H1 (cell line): ENCODE measurements around the gene OSM. TPM values are rescaled to one million over a fixed set of nuclear protein-coding genes. Genes with fewer than 3 reads are reported as not detected.
A peak's percentile ranks its signal among the peaks of the same experiment; 100 is the strongest.

Experiments used
- CTCF ChIA-PET: fragments of 300-600 bp; sonication (Branson Sonifier 250); formaldehyde crosslinking; loops from one replicate; lab custom pipeline; 2021; ENCODE audit not compliant: partially characterized antibody; lab: Charles Lee
- POLR2A ChIA-PET: fragments of 300-600 bp; sonication (Branson Sonifier 250); formaldehyde crosslinking; loops from one replicate; lab custom pipeline; 2021; ENCODE audit warnings: inconsistent platforms; ENCODE audit not compliant: partially characterized antibody; lab: Charles Lee
- DNase-seq, 2 experiments: peaks; one replicate each; pipeline versions ENCODE4 v3.0.0 to v3.0.0-alpha.2; 2010 to 2022; ENCODE audit warnings: low spot score in 2 of 2, low read depth in 1 of 2, mixed read lengths in 1 of 2
- FAIRE-seq: peaks from 2 replicates; lab custom pipeline; 2011; peaks lifted over from hg19 to GRCh38; lab: Jason Lieb, UNC
- H2AFZ ChIP-seq: 2 replicates; pipeline ENCODE4 v1.8.1; 2012; ENCODE audit warnings: low read length, inconsistent platforms
- H2AK5ac ChIP-seq: 2 replicates; pipeline ENCODE4 v1.6.1; 2013; ENCODE audit warnings: low read depth, low read length
- H2BK120ac ChIP-seq: replicated peaks from 2 replicates; pipeline ENCODE3; 2013; ENCODE audit warnings: low read depth, low read length, inconsistent platforms
- H2BK12ac ChIP-seq: 2 replicates; pipeline ENCODE4 v1.6.1; 2013; ENCODE audit warnings: low read depth, low read length
- H2BK15ac ChIP-seq: 2 replicates; pipeline ENCODE4 v1.6.1; 2013; ENCODE audit warnings: low read length
- H2BK20ac ChIP-seq: 2 replicates; pipeline ENCODE4 v1.6.1; 2013; ENCODE audit warnings: low read length
- H2BK5ac ChIP-seq: 2 replicates; pipeline ENCODE4 v1.6.1; 2013; ENCODE audit warnings: low read depth, low read length
- H3K14ac ChIP-seq: 2 replicates; pipeline ENCODE4 v1.6.1; 2013; ENCODE audit warnings: inconsistent platforms; ENCODE audit not compliant: insufficient read length
- H3K18ac ChIP-seq: 2 replicates; pipeline ENCODE4 v1.6.1; 2013; ENCODE audit warnings: low read length; ENCODE audit errors: extremely low read depth
- H3K23ac ChIP-seq: 2 replicates; pipeline ENCODE4 v1.6.1; 2013; ENCODE audit warnings: inconsistent platforms; ENCODE audit not compliant: insufficient read length
- H3K23me2 ChIP-seq: 2 replicates; pipeline ENCODE4 v1.6.1; 2013; ENCODE audit warnings: low read depth, low read length
- H3K27ac ChIP-seq: 2 replicates; pipeline ENCODE4 v1.6.1; 2011; ENCODE audit warnings: low read depth, low read length, inconsistent platforms
- H3K27me3 ChIP-seq, 4 experiments: replicated peaks in 1 of 4; 1 replicate in 1 of 4; 2 replicates in 3 of 4; pipeline versions ENCODE4 v1.6.1 to v1.8.1; 2011 to 2013; ENCODE audit warnings: low read length in 3 of 4, mild to moderate bottlenecking in 3 of 4, inconsistent platforms in 2 of 4, mixed read lengths in 2 of 4, moderate library complexity in 1 of 4; ENCODE audit not compliant: control insufficient read depth in 3 of 4, insufficient read depth in 3 of 4; ENCODE audit errors: extremely low read depth in 1 of 4
- H3K36me3 ChIP-seq, 4 experiments: 2 replicates each; pipeline versions ENCODE4 v1.6.1 to v1.8.1; 2011 to 2013; ENCODE audit warnings: mild to moderate bottlenecking in 4 of 4, low read length in 3 of 4, moderate library complexity in 2 of 4, control low read depth in 1 of 4, inconsistent platforms in 1 of 4; ENCODE audit not compliant: insufficient read depth in 4 of 4, control insufficient read depth in 2 of 4
- H3K4ac ChIP-seq: replicated peaks from 2 replicates; pipeline ENCODE3; 2013; ENCODE audit warnings: low read length, low read depth, mixed read lengths, inconsistent platforms; ENCODE audit not compliant: insufficient read length
- H3K4me1 ChIP-seq, 4 experiments: replicated peaks in 1 of 4; 1 replicate in 1 of 4; 2 replicates in 3 of 4; pipeline versions ENCODE4 v1.6.1 to v1.8.1; 2011 to 2013; ENCODE audit warnings: low read length in 3 of 4, inconsistent platforms in 2 of 4, mixed read lengths in 1 of 4; ENCODE audit not compliant: insufficient read depth in 4 of 4, control insufficient read depth in 3 of 4
- H3K4me2 ChIP-seq, 2 experiments: 2 replicates each; pipeline versions ENCODE4 v1.6.1 to v1.8.1; 2011 to 2013; ENCODE audit warnings: low read depth in 2 of 2, low read length in 2 of 2, control low read depth in 1 of 2, inconsistent platforms in 1 of 2, mild to moderate bottlenecking in 1 of 2; ENCODE audit not compliant: insufficient read depth in 1 of 2
- H3K4me3 ChIP-seq, 4 experiments: fragments of 200-600, 300-600 bp in 1 of 4; sonication (generic), shearing (Covaris generic), sonication (Bioruptor Twin) in 1 of 4; 2 replicates each; pipeline versions ENCODE4 v1.5.1 to v1.8.1; 2011 to 2016; ENCODE audit warnings: low read length in 4 of 4, low read depth in 3 of 4, control low read depth in 2 of 4, inconsistent platforms in 2 of 4, mild to moderate bottlenecking in 2 of 4, mixed read lengths in 1 of 4, moderate library complexity in 1 of 4; ENCODE audit not compliant: insufficient read depth in 2 of 4; ENCODE audit errors: extremely low read depth in 1 of 4
- H3K56ac ChIP-seq: replicated peaks from 2 replicates; pipeline ENCODE3; 2013; ENCODE audit warnings: low read depth, mild to moderate bottlenecking, mixed read lengths, low read length, inconsistent platforms; ENCODE audit not compliant: insufficient read length
- H3K79me1 ChIP-seq: 2 replicates; pipeline ENCODE4 v1.6.1; 2013; ENCODE audit warnings: low read depth, low read length, control low read depth
- H3K79me2 ChIP-seq, 2 experiments: 2 replicates each; pipeline versions ENCODE4 v1.6.1 to v1.8.1; 2012 to 2013; ENCODE audit warnings: low read length in 2 of 2, mild to moderate bottlenecking in 2 of 2, inconsistent platforms in 1 of 2; ENCODE audit not compliant: insufficient read depth in 2 of 2, control insufficient read depth in 1 of 2
- H3K9ac ChIP-seq, 4 experiments: replicated peaks in 1 of 4; 1 replicate in 1 of 4; 2 replicates in 3 of 4; pipeline versions ENCODE4 v1.6.1 to v1.8.1; 2011 to 2013; ENCODE audit warnings: low read depth in 3 of 4, low read length in 3 of 4, control low read depth in 2 of 4, mild to moderate bottlenecking in 2 of 4, moderate library complexity in 2 of 4, inconsistent platforms in 1 of 4; ENCODE audit errors: extremely low read depth in 1 of 4
- H3K9me3 ChIP-seq, 2 experiments: 2 replicates each; pipeline versions ENCODE4 v1.6.1 to v1.8.1; 2012 to 2013; ENCODE audit warnings: mild to moderate bottlenecking in 2 of 2, moderate library complexity in 2 of 2, control low read depth in 1 of 2, inconsistent platforms in 1 of 2, low read depth in 1 of 2, low read length in 1 of 2, mixed read lengths in 1 of 2; ENCODE audit not compliant: insufficient read depth in 2 of 2
- H4K20me1 ChIP-seq, 2 experiments: replicated peaks in 1 of 2; 2 replicates each; pipeline versions ENCODE3 to v1.8.1; 2011 to 2013; ENCODE audit warnings: inconsistent platforms in 2 of 2, low read length in 2 of 2, mild to moderate bottlenecking in 1 of 2; ENCODE audit not compliant: insufficient read depth in 2 of 2, control insufficient read depth in 1 of 2
- H4K5ac ChIP-seq: 2 replicates; pipeline ENCODE4 v1.6.1; 2013; ENCODE audit warnings: low read length, low read depth, mixed read lengths, inconsistent platforms; ENCODE audit not compliant: insufficient read length
- H4K8ac ChIP-seq: 2 replicates; pipeline ENCODE4 v1.8.0; 2013; ENCODE audit warnings: mild to moderate bottlenecking, moderate library complexity, low read length, inconsistent platforms; ENCODE audit not compliant: insufficient read depth; ENCODE audit errors: extremely low read depth
- H4K91ac ChIP-seq: replicated peaks from 2 replicates; pipeline ENCODE3; 2013; ENCODE audit warnings: low read length, mixed read lengths, inconsistent platforms; ENCODE audit not compliant: insufficient read length
- ATF2 ChIP-seq: IDR thresholded peaks from 2 replicates; pipeline ENCODE4 v1.6.1; 2012; ENCODE audit warnings: low read length, inconsistent platforms
- BACH1 ChIP-seq: IDR thresholded peaks from 2 replicates; pipeline ENCODE4 v1.6.1; 2012; ENCODE audit warnings: low read length, improper control_type of control experiment
- BRCA1 ChIP-seq: IDR thresholded peaks from 2 replicates; pipeline ENCODE4 v1.6.1; 2012; ENCODE audit warnings: low read depth, low read length, improper control_type of control experiment
- KDM5A ChIP-seq: fragments of 200-600 bp; IDR thresholded peaks from 2 replicates; pipeline ENCODE4 v1.7.1; 2012; ENCODE audit warnings: mild to moderate bottlenecking, low read length, inconsistent platforms, mixed read lengths
- POLR2AphosphoS5 ChIP-seq: IDR thresholded peaks from 2 replicates; pipeline ENCODE4 v1.6.1; 2011; ENCODE audit warnings: low read depth, low read length
- SIRT6 ChIP-seq: IDR thresholded peaks from one replicate; pipeline ENCODE4 v1.7.1; 2012; ENCODE audit warnings: low read length, inconsistent platforms
- SP4 ChIP-seq: IDR thresholded peaks from 2 replicates; pipeline ENCODE4 v1.6.1; 2012; ENCODE audit warnings: low read length, inconsistent platforms
- SUZ12 ChIP-seq: fragments of 200-600 bp; sonication (generic); IDR thresholded peaks from 2 replicates; pipeline ENCODE4 v1.6.1; 2012; ENCODE audit warnings: mild to moderate bottlenecking, inconsistent platforms, low read length, moderate library complexity, mixed read lengths
- TAF7 ChIP-seq: optimal IDR thresholded peaks from 2 replicates; pipeline ENCODE3; 2011; ENCODE audit warnings: low read depth, mild to moderate bottlenecking, inconsistent platforms, low read length, moderate library complexity, borderline replicate concordance
- TCF12 ChIP-seq: IDR thresholded peaks from 2 replicates; pipeline ENCODE4 v1.6.1; 2011; ENCODE audit warnings: low read depth, mild to moderate bottlenecking, low read length
- WGBS, 2 experiments: shearing (Covaris generic) in 1 of 2; methylation state at CpG; one replicate each; pipeline versions ENCODE4 v1.1.6 to v1.1.7; 2013 to 2015; ENCODE audit warnings: low lambda C conversion rate in 2 of 2, mixed read lengths in 2 of 2, inconsistent platforms in 1 of 2, low coverage in 1 of 2, missing lambda C conversion rate in 1 of 2; ENCODE audit not compliant: insufficient replicate concordance in 2 of 2, insufficient coverage in 1 of 2, insufficient read length in 1 of 2; ENCODE audit errors: extremely low coverage in 1 of 2, missing lambda C conversion rate in 1 of 2; 5-methylcytosine and 5-hydroxymethylcytosine counted together
- polyA plus RNA-seq, 7 experiments: library from polyadenylated mRNA; depleted of rRNA in 3 of 7; stranded (reverse) in 5 of 7; unstranded in 2 of 7; fragments of >200 nt in 5 of 7; fragments of 200-250 nt in 2 of 7; gene quantifications; 1 replicate in 5 of 7; 2 replicates in 1 of 7; 4 replicates in 1 of 7; pipeline versions ENCODE4 v1.2.1 to v1.2.3, GENCODE V29; 2011 to 2013; ENCODE audit warnings: missing spikeins in 2 of 7, mixed read lengths in 2 of 7
- total RNA-seq: library from RNA; stranded (reverse); fragmentation: NEBNext Ultra II Directional; extraction: Animal tissue kit (Norgen Biotek cat#: 25700); gene quantifications from 2 replicates; pipeline ENCODE4 v1.2.1, GENCODE V29; 2021
- TF ChIP-seq, protein P1 (sequence below): IDR thresholded peaks from 2 replicates; pipeline ENCODE4 v1.6.1; 2012; ENCODE audit warnings: inconsistent platforms

OSM gene
- total and polyA plus RNA-seq, 2 of the 8 experiments (the other 6 are each of a cell fraction or from before 2014, with no cell fraction given): not detected

GRCh38 chr22:30212996-30213441 lies 53.6 kb downstream of the OSM start:
- FAIRE-seq: no peak
- CTCF ChIA-PET: interaction anchor here (1.3 kb wide), 1 partner anchor 105 kb away, joined by 4 read pairs; no protein-coding TSS in a partner anchor
- WGBS, 2 experiments: 91% methylated on average over 8 of the region's 8 CpGs; no CpG with 5 or more reads in 1 of the 2 experiments
- TF ChIP-seq ATF2: no peak
- no peak for TF ChIP-seq BACH1
- no peak for TF ChIP-seq SIRT6
- no peak for TF ChIP-seq KDM5A
- TF ChIP-seq TCF12: no peak
- TF ChIP-seq SP4: no peak
- TF ChIP-seq BRCA1: no peak
- TF ChIP-seq POLR2AphosphoS5: no peak
- no peak for TF ChIP-seq TAF7
- TF ChIP-seq, protein P1, sequence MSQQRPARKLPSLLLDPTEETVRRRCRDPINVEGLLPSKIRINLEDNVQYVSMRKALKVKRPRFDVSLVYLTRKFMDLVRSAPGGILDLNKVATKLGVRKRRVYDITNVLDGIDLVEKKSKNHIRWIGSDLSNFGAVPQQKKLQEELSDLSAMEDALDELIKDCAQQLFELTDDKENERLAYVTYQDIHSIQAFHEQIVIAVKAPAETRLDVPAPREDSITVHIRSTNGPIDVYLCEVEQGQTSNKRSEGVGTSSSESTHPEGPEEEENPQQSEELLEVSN: no peak
- TF ChIP-seq SUZ12: no peak

More at GRCh38 chr22:30212996-30213441, 53.6 kb downstream of the OSM start:
- Histone ChIP-seq H2AK5ac (peak overlapping the region; percentile 25; the same call in 1 of the 2 replicates), H3K18ac (peak overlapping the region; percentile 60; the same call in 1 of the 2 replicates), H3K4me2 (no peak overlapping the region), H3K23me2 (no peaks in the 10 kb centered on the region), H3K4ac (no peak overlapping the region), H2BK5ac (peak overlapping the region; percentile 48; the same call in 1 of the 2 replicates), H3K36me3 (no peaks in the 10 kb centered on the region), H2AFZ (no peak overlapping the region), H4K5ac (no peak overlapping the region), H3K56ac (no peak overlapping the region), H2BK15ac (0 out of 2 replicates have a peak overlapping the region, but pooled peaks have one; percentile 23), H2BK20ac (peak overlapping the region; percentile 80; the same call in 1 of the 2 replicates), H3K79me1 (no peaks in the 10 kb centered on the region), H3K27me3 (no peaks in the 10 kb centered on the region; a peak in 1 of 7 replicates), H3K14ac (no peak overlapping the region), H2BK120ac (no peak overlapping the region), H3K9ac (no peak overlapping the region), H4K20me1 (no peaks in the 10 kb centered on the region), H4K91ac (no peak overlapping the region), H3K4me3 (no peak overlapping the region), H3K23ac (no peak overlapping the region), H4K8ac (no peak overlapping the region), H3K27ac (no peak overlapping the region), H2BK12ac (peak overlapping the region; percentile 87), H3K79me2 (no peaks in the 10 kb centered on the region), H3K4me1 (peaks cover 0 to 13% (median 9%) of the 10 kb centered on the region in 4 experiments; a peak in 6 of 7 replicates), H3K9me3 (no peaks in the 10 kb centered on the region)
- POLR2A ChIA-PET: interaction anchor here (2.3 kb wide), 1 partner anchor 17 kb away, joined by 7 read pairs; no protein-coding TSS in a partner anchor
- no peak for DNase-seq
